Measurements from ENCODE around the gene LHFPL5.

LHFPL5 gene

GRCh38 chr6:35857853-35858252 is 52.7 kb downstream of the LHFPL5 start:
- DNase-seq = no peak

GRCh38 chr6:35859367-35859766 is 54.2 kb downstream of the LHFPL5 start:
- no peak for DNase-seq
